RWPE1 (cell line): Measurements from ENCODE around the gene FBXW4.
A peak's percentile ranks its signal among the peaks of the same experiment; 100 is the strongest.

Experiments used
- CTCF ChIA-PET: fragments of 350-600 bp; sonication (Branson Sonifier 250); formaldehyde crosslinking; extraction: SDS; loops from one replicate; lab custom pipeline; 2021; lab: Yijun Ruan, JAX
- POLR2A ChIA-PET: fragments of 400-600 bp; formaldehyde crosslinking; extraction: SDS; loops from one replicate; lab custom pipeline; 2020; ENCODE audit warnings: antibody characterized with exemption; ENCODE audit not compliant: low non-redundant PET; lab: Yijun Ruan, JAX
- DNase-seq: peaks from one replicate; pipeline ENCODE4 v3.0.0; 2012; ENCODE audit warnings: low spot score
- H3K27ac ChIP-seq: fragments of 450-650 bp; 2 replicates; pipeline ENCODE4 v1.5.1; 2017
- CTCF ChIP-seq: fragments of 450-650 bp; conservative IDR thresholded peaks from 2 replicates; pipeline ENCODE4 v1.5.1; 2017; ENCODE audit warnings: low read depth, mild to moderate bottlenecking

Gene FBXW4

GRCh38 chr10:101694674-101695403 is at the start of gene FBXW4:
FBXW4 (minus strand) TSS chr10:101695170; CDS start chr10:101695105, 65 bp downstream.
- POLR2A ChIA-PET, result interaction anchor here (0.5 to 1.1 kb wide), 2 partner anchors 10 to 16 kb away, joined by 4 to 8 read pairs; no protein-coding TSS in a partner anchor
- CTCF ChIA-PET, result interaction anchor here (0.6 kb wide), 1 partner anchor 479 kb away, joined by 3 read pairs; no protein-coding TSS in a partner anchor
- peak within 1 kb of the TSS; percentile 87 for H3K27ac ChIP-seq
- TF ChIP-seq CTCF, result no peak
- peak; percentile 49 for DNase-seq

GRCh38 chr10:101744267-101744666 is 49.3 kb upstream of the FBXW4 start:
- TF ChIP-seq CTCF, result no peak
- ChIA-PET CTCF (no interaction called here), POLR2A (no interaction called here)
- no peak for DNase-seq
- no peak overlapping the region for H3K27ac ChIP-seq

GRCh38 chr10:101741938-101742337 is 47.0 kb upstream of the FBXW4 start:
- no peak overlapping the region for H3K27ac ChIP-seq
- no peak for DNase-seq
- CTCF ChIA-PET, result no interaction called here
- TF ChIP-seq CTCF, result no peak
- POLR2A ChIA-PET, result no interaction called here

GRCh38 chr10:101736666-101737065 is 41.7 kb upstream of the FBXW4 start:
- no peak for TF ChIP-seq CTCF
- ChIA-PET POLR2A (no interaction called here), CTCF (interaction anchor here (1.0 kb wide), 1 partner anchor 45 kb away, joined by 3 read pairs; no protein-coding TSS in a partner anchor)
- no peak overlapping the region for H3K27ac ChIP-seq
- DNase-seq, result no peak

GRCh38 chr10:101732096-101732495 is 37.1 kb upstream of the FBXW4 start:
- POLR2A ChIA-PET, result no interaction called here

GRCh38 chr10:101726115-101726387 is 31.1 kb upstream of the FBXW4 start:
- POLR2A ChIA-PET, result interaction anchor here (0.5 kb wide), 1 partner anchor 75 kb away, joined by 4 read pairs; no protein-coding TSS in a partner anchor
- TF ChIP-seq CTCF, result no peak
- CTCF ChIA-PET, result interaction anchor here (1.2 kb wide), 1 partner anchor 73 kb away, joined by 4 read pairs; no protein-coding TSS in a partner anchor
- no peak for DNase-seq
- H3K27ac ChIP-seq, result no peak overlapping the region

More at GRCh38 chr10:101732096-101732495, 37.1 kb upstream of the FBXW4 start:
- H3K27ac ChIP-seq, result no peak overlapping the region
- DNase-seq, result no peak
- CTCF ChIA-PET, result interaction anchor here (0.7 kb wide), 1 partner anchor 12 kb away, joined by 3 read pairs; no protein-coding TSS in a partner anchor
- no peak for TF ChIP-seq CTCF
